GM12891 (cell line): ENCODE measurements around the gene PPP2CA.

Source experiments
- PAX5 ChIP-seq: IDR thresholded peaks from 2 replicates; pipeline ENCODE4 v1.6.1; 2011; ENCODE audit warnings: low read length, moderate library complexity, mild to moderate bottlenecking; ENCODE audit not compliant: insufficient read depth, severe bottlenecking
- POLR2A ChIP-seq: IDR thresholded peaks from 2 replicates; pipeline ENCODE4 v1.6.1; 2011; ENCODE audit warnings: low read depth, low read length, control low read depth
- POLR2AphosphoS5 ChIP-seq: IDR thresholded peaks from 2 replicates; pipeline ENCODE4 v1.6.1; 2011; ENCODE audit warnings: low read depth, low read length, control low read depth
- POU2F2 ChIP-seq: IDR thresholded peaks from 2 replicates; pipeline ENCODE4 v1.6.1; 2011; ENCODE audit warnings: low read depth, mild to moderate bottlenecking, control low read depth, low read length, moderate library complexity
- SPI1 ChIP-seq: IDR thresholded peaks from 2 replicates; pipeline ENCODE4 v1.6.1; 2011; ENCODE audit warnings: low read depth, low read length, control low read depth
- TAF1 ChIP-seq: IDR thresholded peaks from 2 replicates; pipeline ENCODE4 v1.6.1; 2011; ENCODE audit warnings: low read depth, low read length, control low read depth

DNA sequence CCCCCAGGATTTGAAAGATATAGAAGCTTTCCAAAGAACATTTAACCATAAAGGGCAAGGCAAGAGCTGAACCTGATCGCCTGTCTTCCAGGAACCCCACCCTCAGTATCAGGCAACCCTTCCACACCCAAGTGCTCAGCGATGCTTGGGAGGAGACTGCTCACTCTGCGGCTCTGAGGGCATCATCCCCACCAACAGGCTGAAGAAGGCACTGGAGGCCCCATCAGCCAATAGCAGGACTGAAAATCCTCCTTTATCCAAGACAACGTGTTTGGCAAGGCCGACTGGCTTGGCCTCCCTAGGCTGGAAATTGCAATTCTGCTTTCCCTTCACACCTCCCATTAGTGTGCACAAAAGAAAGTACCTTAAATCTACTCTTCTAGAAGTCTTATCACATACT lies 1.4 kb upstream of the PPP2CA start:
- TF ChIP-seq POLR2AphosphoS5 (no peak), POLR2A (no peak), PAX5 (no peak), SPI1 (no peak), TAF1 (no peak), POU2F2 (no peak)
